C4-2B (cell line): ENCODE results near the gene HS3ST3A1.

ENCODE experiments used
- ZFX ChIP-seq: fragments of 450-650 bp; IDR thresholded peaks from 2 replicates; pipeline ENCODE4 v1.6.1; 2017
- TF ChIP-seq, protein P1 (sequence below): fragments of 450-650 bp; conservative IDR thresholded peaks from 2 replicates; pipeline ENCODE4 v1.5.1; 2017; ENCODE audit warnings: mild to moderate bottlenecking

DNA sequence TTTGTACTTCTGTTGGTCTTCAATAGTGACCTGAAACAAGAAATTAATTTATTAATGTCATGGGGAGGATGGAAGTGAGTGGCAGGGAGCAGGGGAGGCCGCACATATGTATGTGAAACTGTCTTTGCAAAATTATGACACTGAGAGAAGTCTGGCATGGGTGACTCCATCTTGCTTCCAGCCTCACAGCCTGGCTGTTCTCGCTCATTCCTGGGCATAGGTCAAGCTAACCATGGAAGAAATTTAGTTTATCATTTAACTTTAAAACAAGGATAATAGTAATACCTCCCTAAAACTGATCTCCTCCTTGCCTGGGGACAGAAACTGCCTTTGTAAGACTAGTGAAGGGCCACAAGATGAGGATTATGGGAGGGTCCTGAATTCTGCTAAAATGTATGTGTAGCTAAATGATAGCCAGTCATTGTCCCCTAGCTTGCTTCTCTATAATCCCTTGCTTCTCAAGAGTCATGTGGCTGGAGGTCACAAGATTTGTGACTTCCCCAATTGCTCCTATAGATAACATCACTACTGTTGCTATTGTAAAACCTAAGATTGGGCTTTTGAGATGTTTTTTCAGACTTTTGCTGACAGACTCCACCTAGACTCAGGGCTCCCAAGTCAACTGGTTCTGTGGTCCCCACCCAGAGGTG is 126.0 kb downstream of the HS3ST3A1 start:
- TF ChIP-seq, protein P1, sequence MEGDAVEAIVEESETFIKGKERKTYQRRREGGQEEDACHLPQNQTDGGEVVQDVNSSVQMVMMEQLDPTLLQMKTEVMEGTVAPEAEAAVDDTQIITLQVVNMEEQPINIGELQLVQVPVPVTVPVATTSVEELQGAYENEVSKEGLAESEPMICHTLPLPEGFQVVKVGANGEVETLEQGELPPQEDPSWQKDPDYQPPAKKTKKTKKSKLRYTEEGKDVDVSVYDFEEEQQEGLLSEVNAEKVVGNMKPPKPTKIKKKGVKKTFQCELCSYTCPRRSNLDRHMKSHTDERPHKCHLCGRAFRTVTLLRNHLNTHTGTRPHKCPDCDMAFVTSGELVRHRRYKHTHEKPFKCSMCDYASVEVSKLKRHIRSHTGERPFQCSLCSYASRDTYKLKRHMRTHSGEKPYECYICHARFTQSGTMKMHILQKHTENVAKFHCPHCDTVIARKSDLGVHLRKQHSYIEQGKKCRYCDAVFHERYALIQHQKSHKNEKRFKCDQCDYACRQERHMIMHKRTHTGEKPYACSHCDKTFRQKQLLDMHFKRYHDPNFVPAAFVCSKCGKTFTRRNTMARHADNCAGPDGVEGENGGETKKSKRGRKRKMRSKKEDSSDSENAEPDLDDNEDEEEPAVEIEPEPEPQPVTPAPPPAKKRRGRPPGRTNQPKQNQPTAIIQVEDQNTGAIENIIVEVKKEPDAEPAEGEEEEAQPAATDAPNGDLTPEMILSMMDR, result no peak
- TF ChIP-seq ZFX, result no peak
